ENCODE data around the gene BHLHE40.
A peak's percentile ranks its signal among the peaks of the same experiment; 100 is the strongest.
"Not testable (repeated sequence)": the region's sequence is repeated elsewhere in the genome, so short reads cannot be mapped to it uniquely, and the experiment has no call there.

The BHLHE40 gene

DNA sequence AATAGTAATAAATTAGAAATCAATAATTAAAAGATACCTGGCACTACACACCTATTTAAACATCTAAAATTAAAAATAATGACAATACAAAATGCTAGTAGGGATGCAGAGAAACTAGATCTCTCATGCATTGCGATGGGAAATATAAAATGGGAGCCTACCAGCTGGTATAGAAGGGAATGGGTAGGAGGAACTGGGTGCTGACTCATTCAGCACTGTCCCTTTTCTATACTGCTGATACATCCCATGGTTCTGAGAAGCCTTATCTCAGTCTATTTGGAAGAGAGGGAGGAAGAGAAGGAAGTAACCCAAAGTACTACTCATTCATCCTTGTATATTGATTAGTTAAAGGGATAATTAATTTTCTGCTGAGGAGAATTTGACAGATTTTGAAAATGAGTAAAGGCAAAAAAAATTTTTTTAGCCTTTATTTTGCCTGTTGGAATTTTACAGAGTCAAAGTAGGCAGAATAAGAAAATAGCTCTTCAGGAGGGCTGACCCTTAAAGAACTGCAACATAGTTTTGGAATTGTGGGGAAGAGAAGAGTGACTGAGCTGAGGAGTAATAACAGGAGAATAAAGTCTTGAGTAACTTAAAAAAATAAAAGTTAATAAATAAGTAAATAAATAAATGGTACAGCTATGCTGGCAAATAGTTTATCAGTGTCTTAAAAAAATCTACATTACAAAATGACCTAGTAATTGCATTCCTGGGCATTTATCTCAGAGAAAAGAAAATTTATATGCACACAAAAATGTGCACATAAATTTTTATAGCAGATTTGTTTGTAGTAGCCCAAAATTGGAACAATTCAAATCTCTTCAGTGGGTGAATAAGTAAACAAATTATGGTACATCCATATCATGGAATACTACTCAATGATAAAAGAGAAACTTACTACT is 15.3 kb upstream of the BHLHE40 start:
- no peak for DNase-seq

DNA sequence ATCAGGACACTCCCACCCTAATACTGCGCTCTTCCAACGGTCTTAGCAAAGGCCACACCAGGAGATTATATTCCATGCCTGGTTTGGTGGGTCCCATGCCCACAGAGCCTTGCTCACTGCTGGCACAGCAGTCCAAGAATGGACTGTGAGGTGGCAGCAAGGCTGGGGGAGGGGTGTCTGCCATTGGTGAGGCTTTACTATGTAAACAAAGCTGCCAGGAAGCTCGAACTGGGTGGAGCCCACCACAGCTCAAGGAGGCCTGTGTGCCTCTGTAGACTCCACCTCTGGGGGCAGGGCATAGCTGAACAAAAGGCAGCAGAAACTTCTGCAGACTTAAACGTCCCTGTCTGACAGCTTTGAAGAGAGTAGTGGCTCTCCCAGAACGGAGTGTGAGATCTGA is 13.2 kb upstream of the BHLHE40 start:
- DNase-seq, result not testable (repeated sequence)

DNA sequence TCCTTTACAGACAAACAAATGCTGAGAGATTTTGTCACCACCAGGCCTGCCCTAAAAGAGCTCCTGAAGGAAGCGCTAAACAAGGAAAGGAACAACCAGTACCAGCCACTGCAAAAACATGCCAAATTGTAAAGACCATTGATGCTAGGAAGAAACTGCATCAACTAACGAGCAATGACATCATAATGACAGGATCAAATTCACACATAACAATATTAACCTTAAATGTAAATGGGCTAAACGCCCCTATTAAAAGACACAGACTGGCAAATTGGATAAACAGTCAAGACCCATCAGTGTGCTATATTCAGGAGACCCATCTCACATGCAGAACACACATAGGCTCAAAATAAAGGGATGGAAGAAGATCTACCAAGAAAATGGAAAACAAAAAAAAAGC is 11.6 kb upstream of the BHLHE40 start:
- DNase-seq, result not testable (repeated sequence)

DNA sequence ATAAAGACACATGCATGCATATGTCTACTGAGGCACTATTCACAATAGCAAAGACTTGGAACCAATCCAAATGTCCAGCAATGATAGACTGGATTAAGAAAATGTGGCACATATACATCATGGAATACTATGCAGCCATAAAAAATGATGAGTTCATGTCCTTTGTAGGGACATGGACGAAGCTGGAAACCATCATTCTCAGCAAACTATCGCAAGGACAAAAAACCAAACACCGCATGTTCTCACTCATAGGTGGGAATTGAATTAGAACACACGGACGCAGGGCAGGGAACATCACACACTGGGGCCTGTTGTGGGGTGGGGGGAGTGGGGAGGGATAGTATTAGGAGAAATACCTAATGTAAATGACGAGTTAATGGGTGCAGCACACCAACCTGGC is 7.8 kb upstream of the BHLHE40 start:
- not testable (repeated sequence) for DNase-seq

DNA sequence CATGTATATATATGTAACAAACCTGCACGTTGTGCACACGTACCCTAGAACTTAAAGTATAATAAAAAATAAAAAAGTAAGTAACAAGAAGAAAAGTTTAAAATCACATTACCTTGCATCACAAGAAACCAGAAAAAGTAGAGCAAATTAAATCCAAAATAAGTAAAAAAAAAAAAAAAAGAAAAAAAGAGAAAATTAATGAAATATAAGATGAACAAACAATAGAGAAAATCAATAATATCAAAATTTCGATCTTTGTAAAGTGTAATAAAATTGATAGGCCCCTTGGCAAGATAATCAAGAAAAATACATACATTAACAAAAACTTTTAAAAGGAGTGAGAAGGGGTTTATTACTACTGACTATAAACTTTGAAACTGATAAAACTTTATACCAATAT is 7.4 kb upstream of the BHLHE40 start:
- no peak for DNase-seq

DNA sequence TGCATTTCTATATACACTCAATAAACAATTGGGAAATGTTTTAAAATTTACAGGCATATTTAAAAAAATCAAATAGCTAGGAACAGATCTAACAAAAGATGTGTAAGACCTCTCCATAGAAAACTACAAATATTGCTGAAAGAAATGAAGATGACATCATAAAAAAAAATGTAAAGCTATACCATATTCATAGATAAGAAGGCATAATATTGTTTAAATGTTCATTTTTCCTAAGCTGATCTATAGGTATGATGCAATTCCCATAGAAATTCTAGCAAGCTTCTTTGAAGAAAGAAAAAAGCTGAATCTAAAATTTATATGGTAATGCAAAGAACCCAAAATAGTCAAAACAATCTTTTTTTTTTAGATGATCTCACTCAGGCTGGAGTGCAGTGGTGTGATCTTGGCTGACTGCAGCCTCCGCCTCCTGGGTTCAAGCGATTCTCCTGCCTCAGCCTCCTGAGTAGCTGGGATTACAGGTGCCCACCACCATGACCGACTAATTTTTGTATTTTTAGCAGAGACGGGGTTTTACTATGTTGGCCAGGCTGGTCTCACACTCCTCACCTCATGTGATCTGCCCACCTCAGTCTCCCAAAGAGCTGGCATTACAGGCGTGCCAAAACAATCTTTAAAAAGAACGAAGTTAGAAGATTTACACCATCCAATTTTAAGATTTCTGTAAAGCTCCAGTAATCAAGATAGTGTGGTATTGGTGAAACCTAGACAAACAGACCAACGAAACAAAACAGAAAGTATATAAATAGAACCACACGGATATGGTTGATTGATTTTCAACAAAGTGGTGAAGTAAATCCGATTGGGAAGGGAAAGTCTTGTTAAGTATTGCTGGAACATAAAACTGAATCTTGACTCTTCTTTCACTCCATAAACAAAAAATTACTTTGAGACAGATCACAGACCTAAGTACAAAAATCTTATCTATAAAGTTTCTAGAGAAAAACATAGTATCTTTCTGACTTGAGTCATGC is 6.3 kb upstream of the BHLHE40 start:
- no peak for DNase-seq

DNA sequence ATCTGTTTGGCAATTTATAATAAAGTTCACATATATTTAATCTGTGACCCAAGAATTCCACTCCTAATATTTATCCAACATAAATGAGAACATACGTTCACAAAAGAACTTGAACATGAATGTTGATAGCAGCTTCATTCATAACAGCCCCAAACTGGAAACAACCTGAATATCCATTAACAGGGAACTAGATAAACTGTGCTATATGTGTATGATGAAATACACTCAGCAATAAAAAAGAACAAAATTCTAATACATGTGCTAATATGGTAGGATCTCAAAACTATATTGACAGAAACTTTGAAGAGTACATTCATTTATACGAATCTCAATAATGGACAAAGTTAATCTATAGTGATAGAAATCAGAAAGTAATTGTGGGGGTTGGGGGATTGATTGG is 5.1 kb upstream of the BHLHE40 start:
- no peak for DNase-seq

DNA sequence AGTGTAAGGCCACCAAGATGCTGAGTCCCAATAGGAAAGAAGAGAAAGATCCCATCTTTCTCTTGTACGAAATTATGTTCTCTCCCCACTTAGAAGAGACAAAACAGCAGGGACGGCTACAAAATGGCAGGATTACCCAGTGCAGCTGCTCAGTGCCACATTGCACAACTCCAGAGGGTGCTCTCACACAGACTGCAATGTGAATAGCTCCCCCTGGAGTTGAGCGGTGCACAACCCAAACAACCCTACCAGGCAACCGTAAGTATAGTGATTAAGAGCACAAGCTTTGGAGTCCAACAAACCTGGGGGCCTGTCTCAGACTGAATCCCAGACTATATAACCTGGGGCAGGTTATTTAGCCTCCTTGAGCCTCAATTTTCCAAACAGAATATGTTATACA is 3.1 kb upstream of the BHLHE40 start:
- peak; percentile 87 to 89 for DNase-seq

DNA sequence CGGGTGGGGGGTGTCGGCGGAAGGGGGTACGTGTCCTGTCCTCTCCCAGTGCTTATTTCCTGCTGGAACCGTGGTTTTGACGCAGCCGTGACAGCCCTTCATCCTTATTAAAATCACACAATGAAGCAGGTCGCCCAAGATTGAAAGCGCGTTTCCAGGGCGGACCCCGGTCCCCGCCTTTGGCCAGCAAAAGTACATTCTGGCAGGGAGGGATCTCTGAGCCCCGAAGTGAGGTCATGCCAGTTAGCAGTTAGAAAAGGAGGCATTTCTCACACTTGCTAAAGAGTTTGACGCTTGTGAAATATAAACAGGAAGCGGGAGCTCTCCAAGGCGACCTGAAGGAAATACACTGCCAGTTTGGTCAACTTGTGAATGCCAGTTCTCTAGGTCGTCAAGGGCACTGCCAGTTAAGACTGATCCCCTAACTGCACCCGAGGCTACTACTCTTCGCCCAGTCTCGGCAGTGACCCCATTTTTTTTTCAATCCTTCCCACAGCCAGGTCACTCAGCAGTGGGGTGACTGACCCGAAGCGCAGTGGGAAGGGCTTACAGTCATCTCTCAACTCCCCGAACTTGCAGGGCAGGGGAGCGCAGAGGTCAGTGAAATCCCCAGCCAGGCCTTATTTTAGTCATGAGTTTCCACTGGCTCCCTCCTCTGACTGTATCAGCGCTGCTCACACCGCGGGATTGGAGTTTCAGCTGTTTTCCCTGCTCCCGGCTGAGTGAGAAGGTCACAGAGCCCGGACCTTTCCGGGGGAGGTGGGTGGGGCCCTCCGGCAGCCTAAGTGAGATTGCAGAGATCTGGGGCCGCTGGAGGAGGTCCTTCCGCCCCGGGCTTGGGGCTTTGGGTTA is 2.0 kb upstream of the BHLHE40 start:
- peak; percentile 43 to 53 for DNase-seq

DNA sequence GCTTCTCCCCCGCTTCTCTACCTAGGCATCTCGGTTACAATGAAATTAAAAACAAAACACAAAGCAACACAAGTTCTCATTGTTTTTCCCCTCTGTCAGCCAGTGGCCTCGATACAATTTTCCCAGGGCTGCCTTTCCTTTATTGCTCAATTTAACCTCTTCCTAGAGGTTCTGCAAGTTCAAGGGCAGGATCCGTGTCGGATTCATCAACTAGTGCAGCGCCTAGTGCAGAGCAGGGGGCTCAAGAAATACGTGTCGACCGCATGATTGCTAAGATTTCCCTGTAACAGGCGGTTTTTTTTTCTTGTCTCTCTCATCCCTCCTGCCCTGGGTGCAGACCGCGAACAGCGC is 1.4 kb upstream of the BHLHE40 start:
- DNase-seq, result no peak

DNA sequence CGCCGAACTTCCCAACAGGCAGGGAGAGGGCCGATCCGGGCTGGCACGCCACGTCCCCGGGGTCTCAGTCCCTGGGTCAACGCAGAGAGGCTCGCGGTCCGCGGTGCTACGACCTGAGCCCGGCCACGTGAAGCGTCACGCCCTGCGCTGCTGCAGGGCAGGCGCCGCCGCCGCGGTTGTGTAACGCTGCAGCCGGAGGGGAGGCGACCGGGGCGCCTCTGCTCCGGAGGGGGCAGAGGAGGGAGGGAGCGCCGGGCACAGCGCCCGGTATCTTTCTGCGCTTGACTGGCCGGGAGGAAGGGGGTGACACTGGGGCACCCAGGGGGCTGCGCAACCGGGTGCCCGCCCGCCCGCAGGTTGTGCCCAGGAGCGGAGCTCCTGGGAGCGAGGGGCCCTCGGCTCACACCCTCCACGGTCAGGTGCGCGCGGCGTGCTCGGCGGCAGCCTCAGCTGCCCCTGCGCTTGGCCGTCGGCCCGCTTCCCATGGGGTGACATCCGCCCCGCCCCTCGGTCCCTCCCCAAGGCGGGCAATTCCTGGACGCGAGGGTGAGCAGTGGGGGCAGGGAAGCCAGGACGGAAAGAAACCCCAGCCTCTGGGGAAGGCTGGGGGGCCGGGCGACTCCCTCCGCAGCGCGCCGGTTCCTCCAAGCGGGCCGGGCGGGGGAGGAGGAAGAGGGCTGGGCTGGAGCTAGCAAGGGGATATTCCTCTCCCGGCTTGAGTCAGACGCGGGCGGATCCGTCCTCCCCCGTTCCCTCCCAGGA is 852 bp upstream of the BHLHE40 start:
- peak; percentile 85 to 92 for DNase-seq

DNA sequence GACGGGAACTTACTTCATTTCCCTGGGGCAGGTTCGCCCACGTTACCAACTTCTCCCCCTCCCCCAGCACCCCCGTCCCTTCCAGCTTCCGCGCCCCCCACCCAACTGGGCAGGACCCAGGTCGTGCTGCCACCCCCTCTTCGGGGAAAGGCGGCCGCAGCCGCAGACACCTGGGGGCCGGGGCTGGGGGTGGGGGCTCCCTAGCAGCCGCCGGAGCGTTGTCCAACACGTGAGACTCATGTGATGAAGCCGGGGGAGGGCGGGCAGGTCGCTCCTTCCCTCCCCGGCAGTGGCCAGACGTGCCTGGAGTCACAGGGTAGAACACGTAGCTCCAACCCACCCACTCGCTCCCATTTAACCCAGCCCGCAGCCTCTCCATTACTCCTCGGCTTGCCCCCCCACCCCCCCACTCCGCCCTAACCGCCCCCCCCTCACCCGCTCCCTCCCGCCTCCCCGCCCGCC is 240 bp upstream of the BHLHE40 start:
- DNase-seq, result peak; percentile 61 to 88

DNA sequence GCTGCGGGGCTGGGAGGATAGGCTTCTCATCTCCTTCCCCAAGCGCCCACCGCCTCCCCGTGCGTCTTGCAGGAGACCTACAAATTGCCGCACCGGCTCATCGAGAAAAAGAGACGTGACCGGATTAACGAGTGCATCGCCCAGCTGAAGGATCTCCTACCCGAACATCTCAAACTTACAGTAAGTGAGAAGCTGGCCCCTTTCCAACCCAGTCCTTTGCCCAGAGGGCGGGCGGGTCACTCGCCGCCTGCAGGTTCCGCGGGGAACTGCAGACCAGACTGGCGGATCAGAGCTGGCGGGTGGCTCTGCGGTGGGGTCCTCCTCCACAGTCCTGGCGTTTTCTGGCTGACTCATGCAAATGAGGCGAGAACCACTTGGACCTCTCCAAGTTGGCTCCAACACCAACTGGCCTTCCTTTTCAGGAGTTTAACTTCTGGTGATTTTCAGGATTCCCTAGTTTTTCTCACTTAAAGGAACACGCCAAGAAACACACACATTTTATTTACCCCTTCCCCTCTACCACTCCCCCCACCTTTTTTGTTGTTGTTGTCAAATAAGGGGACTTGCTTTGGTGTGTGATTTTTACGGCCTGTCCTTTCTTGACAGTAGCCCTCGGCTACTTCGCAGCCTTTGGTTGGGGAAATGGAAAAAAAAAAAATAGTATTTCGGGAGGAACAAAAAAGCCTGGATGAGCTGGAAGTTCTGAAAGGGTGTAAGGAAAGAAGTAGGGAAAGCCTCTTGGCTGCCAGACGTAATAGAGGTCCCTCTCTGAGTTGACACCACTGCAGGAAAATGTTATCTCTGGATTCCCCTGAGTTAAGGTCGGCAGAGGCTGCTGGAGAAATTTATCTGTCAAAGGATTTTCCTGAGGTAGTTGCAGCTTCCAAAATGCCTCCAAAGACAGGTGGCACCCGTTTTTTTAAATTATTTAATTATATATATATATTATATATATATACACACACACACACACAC is 1.3 kb downstream of the BHLHE40 start:
- DNase-seq, result peak; percentile 55 to 70

DNA sequence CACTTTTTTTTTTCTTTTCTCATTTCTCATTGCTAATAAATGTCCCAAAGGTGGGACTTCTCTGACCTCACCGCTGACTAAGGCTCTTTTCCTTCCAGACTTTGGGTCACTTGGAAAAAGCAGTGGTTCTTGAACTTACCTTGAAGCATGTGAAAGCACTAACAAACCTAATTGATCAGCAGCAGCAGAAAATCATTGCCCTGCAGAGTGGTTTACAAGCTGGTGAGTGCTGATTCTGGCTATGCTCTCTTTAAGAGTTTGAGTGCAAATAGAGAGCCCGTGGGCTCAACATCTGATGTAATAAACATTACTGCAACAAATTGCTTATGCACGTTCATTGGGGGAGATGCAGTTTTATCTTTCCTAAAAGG is 2.0 kb downstream of the BHLHE40 start:
- no peak for DNase-seq

DNA sequence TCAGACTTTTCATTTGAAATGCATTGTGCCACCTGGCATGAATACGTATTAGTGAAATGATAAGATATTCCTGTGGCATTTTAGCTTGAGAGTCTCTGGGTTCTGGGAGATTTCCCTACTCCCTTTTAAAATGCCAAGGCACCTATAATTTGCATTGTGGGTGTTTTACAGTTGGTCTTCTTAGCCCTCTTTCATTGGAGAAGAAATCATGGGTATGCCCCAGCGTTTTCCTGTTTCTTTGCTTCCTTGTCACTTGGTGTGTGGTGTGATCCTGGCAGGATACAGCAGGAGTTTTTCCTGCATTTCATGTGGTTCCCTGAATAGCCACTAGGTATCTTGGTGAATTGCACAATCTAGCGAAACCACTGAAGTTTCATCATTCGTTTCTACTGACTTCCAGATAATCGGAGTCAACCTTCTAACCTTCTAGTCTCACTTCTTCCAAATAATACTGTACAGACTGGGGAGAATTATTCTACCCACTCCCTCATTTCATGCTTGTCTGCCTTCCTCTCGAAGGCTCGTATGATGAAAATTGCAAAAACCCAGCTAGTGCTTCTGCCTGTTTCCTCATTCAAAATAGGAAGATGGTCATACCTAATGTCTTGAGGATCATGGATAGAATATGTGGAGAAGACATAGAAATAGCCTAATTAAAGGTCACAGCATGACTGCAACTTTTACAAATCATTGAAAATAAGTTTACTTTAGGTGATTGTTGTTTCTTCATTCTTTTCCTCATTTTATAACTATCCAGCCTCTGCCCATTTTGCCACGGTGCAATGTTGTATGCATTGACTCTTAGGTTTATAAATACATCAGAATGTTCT is 2.6 kb downstream of the BHLHE40 start:
- peak in 1 of 2 experiments; percentile 23 for DNase-seq

DNA sequence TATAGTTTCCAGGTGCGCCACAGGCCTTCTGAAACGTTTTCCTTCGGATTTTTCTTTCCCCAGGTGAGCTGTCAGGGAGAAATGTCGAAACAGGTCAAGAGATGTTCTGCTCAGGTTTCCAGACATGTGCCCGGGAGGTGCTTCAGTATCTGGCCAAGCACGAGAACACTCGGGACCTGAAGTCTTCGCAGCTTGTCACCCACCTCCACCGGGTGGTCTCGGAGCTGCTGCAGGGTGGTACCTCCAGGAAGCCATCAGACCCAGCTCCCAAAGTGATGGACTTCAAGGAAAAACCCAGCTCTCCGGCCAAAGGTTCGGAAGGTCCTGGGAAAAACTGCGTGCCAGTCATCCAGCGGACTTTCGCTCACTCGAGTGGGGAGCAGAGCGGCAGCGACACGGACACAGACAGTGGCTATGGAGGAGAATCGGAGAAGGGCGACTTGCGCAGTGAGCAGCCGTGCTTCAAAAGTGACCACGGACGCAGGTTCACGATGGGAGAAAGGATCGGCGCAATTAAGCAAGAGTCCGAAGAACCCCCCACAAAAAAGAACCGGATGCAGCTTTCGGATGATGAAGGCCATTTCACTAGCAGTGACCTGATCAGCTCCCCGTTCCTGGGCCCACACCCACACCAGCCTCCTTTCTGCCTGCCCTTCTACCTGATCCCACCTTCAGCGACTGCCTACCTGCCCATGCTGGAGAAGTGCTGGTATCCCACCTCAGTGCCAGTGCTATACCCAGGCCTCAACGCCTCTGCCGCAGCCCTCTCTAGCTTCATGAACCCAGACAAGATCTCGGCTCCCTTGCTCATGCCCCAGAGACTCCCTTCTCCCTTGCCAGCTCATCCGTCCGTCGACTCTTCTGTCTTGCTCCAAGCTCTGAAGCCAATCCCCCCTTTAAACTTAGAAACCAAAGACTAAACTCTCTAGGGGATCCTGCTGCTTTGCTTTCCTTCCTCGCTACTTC is 3.8 kb downstream of the BHLHE40 start:
- DNase-seq, result no peak

DNA sequence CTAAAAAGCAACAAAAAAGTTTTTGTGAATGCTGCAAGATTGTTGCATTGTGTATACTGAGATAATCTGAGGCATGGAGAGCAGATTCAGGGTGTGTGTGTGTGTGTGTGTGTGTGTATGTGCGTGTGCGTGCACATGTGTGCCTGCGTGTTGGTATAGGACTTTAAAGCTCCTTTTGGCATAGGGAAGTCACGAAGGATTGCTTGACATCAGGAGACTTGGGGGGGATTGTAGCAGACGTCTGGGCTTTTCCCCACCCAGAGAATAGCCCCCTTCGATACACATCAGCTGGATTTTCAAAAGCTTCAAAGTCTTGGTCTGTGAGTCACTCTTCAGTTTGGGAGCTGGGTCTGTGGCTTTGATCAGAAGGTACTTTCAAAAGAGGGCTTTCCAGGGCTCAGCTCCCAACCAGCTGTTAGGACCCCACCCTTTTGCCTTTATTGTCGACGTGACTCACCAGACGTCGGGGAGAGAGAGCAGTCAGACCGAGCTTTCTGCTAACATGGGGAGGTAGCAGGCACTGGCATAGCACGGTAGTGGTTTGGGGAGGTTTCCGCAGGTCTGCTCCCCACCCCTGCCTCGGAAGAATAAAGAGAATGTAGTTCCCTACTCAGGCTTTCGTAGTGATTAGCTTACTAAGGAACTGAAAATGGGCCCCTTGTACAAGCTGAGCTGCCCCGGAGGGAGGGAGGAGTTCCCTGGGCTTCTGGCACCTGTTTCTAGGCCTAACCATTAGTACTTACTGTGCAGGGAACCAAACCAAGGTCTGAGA is 4.7 kb downstream of the BHLHE40 start:
- peak; percentile 26 to 38 for DNase-seq

DNA sequence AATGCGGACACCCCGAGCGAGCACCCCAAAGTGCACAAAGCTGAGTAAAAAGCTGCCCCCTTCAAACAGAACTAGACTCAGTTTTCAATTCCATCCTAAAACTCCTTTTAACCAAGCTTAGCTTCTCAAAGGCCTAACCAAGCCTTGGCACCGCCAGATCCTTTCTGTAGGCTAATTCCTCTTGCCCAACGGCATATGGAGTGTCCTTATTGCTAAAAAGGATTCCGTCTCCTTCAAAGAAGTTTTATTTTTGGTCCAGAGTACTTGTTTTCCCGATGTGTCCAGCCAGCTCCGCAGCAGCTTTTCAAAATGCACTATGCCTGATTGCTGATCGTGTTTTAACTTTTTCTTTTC is 5.3 kb downstream of the BHLHE40 start:
- DNase-seq, result no peak

Data from SHP77 (cell line).